SK-N-SH (cell line): ENCODE results near the gene EPB41L4A.

Source experiments
- CHD2 ChIP-seq: fragments of 150-350 bp; IDR thresholded peaks from 2 replicates; pipeline ENCODE4 v1.6.1; 2018; ENCODE audit warnings: low read length; ENCODE audit not compliant: partially characterized antibody
- EP300 ChIP-seq, 2 experiments: IDR thresholded peaks; 2 replicates each; pipeline versions ENCODE4 v1.4.0 to v1.6.1; 2012; ENCODE audit warnings: borderline replicate concordance in 1 of 2, low read depth in 1 of 2, low read length in 1 of 2
- YY1 ChIP-seq: IDR thresholded peaks from 2 replicates; pipeline ENCODE4 v1.4.0; 2012; ENCODE audit warnings: low read depth, mild to moderate bottlenecking
- TF ChIP-seq, protein P1 (sequence below): fragments of 200-600 bp; sonication (generic); IDR thresholded peaks from 2 replicates; pipeline ENCODE4 v1.6.1; 2017; ENCODE audit warnings: antibody characterized with exemption, mild to moderate bottlenecking, moderate library complexity
- TF ChIP-seq, protein P2 (sequence below): IDR thresholded peaks from 2 replicates; pipeline ENCODE4; 2012
- TF ChIP-seq, protein P3 (sequence below): fragments of 150-350 bp; IDR thresholded peaks from 2 replicates; pipeline ENCODE4 v1.6.1; 2017; ENCODE audit warnings: antibody characterized with exemption, low read length, low read depth, borderline replicate concordance
- TF ChIP-seq, protein P4 (sequence below): IDR thresholded peaks from 2 replicates; pipeline ENCODE4 v1.4.0; 2012; ENCODE audit warnings: low read depth

- TF ChIP-seq, protein P1, sequence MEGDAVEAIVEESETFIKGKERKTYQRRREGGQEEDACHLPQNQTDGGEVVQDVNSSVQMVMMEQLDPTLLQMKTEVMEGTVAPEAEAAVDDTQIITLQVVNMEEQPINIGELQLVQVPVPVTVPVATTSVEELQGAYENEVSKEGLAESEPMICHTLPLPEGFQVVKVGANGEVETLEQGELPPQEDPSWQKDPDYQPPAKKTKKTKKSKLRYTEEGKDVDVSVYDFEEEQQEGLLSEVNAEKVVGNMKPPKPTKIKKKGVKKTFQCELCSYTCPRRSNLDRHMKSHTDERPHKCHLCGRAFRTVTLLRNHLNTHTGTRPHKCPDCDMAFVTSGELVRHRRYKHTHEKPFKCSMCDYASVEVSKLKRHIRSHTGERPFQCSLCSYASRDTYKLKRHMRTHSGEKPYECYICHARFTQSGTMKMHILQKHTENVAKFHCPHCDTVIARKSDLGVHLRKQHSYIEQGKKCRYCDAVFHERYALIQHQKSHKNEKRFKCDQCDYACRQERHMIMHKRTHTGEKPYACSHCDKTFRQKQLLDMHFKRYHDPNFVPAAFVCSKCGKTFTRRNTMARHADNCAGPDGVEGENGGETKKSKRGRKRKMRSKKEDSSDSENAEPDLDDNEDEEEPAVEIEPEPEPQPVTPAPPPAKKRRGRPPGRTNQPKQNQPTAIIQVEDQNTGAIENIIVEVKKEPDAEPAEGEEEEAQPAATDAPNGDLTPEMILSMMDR, result no peak
- TF ChIP-seq, protein P2, sequence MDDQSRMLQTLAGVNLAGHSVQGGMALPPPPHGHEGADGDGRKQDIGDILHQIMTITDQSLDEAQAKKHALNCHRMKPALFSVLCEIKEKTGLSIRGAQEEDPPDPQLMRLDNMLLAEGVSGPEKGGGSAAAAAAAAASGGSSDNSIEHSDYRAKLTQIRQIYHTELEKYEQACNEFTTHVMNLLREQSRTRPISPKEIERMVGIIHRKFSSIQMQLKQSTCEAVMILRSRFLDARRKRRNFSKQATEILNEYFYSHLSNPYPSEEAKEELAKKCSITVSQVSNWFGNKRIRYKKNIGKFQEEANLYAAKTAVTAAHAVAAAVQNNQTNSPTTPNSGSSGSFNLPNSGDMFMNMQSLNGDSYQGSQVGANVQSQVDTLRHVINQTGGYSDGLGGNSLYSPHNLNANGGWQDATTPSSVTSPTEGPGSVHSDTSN, result no peak
- TF ChIP-seq CHD2 (no peak), EP300 (IDR thresholded peaks at IDR 0.05; ENCODE audit: borderline replicate concordance in 1 of 2, low read depth in 1 of 2, low read length in 1 of 2) (no peak), YY1 (no peak)
- TF ChIP-seq, protein P3, sequence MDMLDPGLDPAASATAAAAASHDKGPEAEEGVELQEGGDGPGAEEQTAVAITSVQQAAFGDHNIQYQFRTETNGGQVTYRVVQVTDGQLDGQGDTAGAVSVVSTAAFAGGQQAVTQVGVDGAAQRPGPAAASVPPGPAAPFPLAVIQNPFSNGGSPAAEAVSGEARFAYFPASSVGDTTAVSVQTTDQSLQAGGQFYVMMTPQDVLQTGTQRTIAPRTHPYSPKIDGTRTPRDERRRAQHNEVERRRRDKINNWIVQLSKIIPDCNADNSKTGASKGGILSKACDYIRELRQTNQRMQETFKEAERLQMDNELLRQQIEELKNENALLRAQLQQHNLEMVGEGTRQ, result no peak
- TF ChIP-seq, protein P4, sequence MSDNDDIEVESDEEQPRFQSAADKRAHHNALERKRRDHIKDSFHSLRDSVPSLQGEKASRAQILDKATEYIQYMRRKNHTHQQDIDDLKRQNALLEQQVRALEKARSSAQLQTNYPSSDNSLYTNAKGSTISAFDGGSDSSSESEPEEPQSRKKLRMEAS, result no peak
Observed at GRCh38 chr5:112232667-112233066, 186.4 kb downstream of the EPB41L4A start.
